ENCODE data around the gene MAP4. TPM values are rescaled to one million over a fixed set of nuclear protein-coding genes. Genes with fewer than 3 reads are reported as not detected.
"Not testable (repeated sequence)": the region's sequence is repeated elsewhere in the genome, so short reads cannot be mapped to it uniquely, and the experiment has no call there.

The MAP4 gene
- total RNA-seq, 1 donor from 2014 or later: 343 TPM

DNA sequence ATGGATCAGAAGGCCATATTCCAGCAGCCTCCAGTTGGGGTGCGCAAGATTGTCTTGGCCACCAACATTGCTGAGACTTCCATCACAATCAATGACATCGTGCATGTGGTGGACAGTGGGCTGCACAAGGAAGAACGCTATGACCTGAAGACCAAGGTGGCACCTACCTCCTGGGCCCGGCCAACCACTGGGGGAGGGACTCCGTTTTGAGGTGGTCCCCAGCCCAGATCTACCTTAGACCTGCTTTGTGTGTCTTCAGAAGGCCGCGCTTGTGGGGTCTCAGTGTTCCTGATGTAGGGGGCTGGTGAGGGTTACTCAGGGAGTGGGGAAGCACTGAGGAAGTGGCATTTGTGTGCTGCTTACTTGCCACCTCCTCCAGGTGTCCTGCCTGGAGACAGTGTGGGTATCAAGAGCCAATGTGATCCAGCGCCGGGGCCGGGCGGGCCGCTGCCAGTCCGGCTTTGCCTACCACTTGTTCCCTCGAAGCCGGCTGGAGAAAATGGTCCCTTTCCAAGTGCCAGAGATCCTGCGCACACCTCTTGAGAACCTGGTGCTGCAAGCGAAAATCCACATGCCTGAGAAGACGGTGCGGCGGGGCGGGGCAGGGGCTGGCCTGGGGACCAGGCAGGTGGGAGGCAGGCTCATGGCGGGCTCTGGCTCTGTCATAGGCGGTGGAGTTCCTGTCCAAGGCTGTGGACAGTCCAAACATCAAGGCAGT, 168.3 kb downstream of the MAP4 start:
- DNase-seq (ENCODE audit: low read depth): no peak

DNA sequence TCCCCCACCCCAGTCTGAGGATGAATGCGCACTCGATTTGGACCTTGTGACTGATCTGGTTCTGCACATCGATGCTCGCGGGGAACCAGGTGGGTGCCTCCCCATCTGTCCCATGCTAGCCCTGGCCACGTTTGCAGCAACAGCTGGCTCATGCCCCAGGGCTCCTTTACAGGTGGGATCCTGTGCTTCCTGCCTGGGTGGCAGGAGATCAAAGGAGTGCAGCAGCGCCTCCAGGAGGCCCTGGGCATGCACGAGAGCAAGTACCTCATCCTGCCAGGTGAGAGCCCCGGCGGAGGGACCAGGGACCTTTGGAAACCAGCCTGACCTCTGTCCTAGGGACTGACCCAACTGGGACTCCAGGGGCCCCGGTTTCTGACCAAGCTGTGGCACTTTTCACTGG, 169.0 kb downstream of the MAP4 start:
- DNase-seq (ENCODE audit: low read depth): no peak

DNA sequence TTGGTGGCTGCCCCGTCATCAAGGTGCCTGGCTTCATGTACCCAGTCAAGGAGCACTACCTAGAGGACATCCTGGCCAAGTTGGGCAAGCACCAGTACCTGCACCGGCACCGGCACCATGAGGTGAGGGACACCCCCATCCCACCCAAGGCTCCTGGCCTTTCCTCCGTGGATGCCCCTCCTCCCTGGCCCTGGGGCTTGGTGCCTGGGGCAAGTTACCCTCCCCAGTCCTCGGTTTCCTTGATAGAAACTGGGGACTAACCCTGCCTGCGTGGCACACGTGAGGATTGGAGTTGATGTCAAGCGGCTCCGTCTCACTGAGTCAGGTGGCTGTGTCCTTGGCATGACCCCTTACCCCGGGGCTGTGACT, 169.4 kb downstream of the MAP4 start:
- no peak for DNase-seq (ENCODE audit: low read depth)

DNA sequence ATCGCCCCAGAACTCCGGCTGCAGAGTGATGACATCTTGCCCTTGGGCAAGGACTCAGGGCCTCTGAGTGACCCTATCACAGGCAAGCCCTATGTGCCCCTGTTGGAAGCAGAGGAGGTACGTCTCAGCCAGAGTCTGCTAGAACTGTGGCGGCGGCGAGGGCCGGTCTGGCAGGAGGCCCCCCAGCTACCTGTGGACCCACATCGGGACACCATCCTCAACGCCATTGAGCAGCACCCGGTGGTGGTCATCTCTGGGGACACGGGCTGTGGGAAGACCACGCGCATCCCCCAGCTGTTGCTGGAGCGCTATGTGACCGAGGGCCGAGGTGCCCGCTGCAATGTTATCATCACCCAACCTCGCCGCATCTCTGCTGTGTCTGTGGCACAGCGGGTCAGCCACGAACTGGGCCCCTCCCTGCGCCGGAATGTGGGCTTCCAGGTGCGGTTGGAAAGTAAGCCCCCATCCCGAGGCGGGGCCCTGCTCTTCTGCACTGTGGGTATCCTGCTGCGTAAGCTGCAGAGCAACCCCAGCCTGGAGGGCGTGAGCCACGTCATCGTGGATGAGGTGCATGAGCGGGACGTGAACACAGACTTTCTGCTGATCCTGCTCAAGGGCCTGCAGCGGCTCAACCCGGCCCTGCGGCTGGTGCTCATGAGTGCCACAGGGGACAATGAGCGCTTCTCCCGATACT, 169.9 kb downstream of the MAP4 start:
- no peak for DNase-seq (ENCODE audit: low read depth)

DNA sequence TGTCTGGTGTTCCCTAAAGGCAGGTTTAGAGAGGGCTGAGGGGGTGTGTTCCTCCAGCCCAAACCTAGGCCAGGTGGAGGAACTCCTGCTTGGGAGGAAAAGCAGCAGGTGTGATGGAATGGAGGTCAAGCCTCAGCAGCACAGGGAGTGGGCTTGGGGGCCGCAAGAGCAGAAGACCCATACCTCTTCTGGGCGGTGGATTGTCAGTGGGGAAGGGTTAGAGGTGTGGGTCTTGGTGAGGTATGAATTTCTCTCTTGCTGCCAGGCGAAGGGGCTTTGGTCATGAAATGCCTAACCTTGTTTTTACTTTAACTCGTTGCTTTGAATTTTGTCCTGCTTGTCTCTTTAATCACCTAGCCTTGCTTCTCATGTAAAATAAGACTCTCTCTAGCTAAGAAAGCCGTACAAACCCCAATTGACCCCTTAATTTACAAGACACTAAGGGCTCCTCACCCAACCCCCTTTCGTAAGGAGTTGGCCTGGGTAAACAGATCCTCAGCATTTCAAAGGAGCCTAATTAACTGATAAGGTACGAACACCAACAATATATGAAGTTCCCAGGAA, 174.3 kb downstream of the MAP4 start:
- DNase-seq (ENCODE audit: low read depth): no peak

DNA sequence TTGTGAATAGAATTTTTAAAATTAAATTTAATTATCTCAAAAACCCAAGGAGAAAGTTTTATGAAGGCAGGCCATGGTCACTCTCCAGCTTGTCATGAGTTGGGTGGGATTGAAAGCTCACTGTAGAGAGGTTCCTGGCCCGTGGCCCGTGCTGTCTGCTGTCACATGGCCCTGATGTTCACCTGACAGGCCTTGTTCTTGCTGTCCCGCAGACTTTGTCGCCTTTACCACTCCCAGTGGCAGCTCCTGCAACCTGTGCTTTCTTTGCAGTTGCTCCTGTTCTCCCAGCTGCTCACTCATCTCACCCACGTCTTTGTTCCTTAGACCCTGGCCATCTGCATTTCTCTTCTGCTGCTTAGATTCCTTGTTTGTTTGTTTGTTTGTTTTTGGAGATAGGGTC, 177.7 kb downstream of the MAP4 start:
- DNase-seq (ENCODE audit: low read depth): no peak

DNA sequence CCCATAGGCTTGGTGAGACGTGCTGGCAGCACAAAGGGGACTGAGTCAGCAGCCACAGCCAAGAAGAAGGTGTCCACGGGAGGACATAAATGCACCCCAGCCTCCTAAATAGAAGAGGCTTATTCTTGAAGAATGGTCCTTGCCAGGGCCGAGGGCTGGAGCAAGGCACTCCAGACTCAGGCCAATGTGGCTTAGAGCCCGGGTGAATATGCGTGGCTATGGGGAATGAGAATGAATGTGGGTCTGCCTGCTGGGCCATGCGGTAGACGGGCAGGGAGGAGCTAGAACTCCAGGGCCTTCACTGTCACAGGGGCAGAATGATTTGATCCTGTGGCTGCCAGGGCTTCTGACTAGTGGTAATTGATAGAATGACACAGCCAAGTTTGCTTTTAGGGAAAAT, 179.2 kb downstream of the MAP4 start:
- DNase-seq (ENCODE audit: low read depth): no peak

DNA sequence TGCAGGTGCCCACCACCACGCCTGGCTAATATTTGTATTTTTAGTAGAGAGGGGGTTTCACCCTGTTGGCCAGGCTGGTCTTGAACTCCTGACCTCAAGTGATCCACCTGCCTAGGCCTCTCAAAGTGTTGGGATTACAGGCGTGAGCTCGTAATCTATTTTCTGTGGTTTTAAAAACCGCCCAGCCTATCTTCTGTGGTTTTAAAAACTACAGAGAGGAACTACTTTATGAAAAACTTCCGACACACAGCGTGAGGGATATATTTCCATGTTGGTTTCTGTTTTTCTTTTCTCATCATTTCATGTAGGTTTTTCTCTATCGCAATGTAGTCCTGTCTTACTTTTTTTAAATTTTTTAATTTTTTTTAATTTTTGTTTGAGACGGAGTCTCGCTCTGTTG, 186.7 kb downstream of the MAP4 start:
- DNase-seq (ENCODE audit: low read depth): not testable (repeated sequence)

DNA sequence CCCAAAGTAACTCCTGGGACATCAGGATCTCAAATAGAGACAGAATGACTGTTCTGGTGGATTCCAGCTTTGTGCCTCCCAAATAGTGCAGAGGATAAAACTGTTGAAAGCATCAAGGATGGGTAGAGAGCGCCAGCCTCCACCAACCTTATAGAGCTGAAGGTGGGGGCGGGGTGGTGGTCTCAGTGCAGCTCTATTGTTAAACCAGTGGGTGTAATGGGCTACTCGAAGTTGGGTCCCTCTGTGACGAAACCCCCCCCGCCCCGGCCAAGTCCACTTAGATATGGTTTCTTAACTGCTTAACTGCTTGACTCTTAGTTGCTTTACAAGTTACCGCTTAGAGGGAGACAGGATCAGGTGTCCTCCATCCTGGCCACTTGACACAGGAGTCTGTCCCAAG, 190.6 kb downstream of the MAP4 start:
- DNase-seq (ENCODE audit: low read depth): no peak

DNA sequence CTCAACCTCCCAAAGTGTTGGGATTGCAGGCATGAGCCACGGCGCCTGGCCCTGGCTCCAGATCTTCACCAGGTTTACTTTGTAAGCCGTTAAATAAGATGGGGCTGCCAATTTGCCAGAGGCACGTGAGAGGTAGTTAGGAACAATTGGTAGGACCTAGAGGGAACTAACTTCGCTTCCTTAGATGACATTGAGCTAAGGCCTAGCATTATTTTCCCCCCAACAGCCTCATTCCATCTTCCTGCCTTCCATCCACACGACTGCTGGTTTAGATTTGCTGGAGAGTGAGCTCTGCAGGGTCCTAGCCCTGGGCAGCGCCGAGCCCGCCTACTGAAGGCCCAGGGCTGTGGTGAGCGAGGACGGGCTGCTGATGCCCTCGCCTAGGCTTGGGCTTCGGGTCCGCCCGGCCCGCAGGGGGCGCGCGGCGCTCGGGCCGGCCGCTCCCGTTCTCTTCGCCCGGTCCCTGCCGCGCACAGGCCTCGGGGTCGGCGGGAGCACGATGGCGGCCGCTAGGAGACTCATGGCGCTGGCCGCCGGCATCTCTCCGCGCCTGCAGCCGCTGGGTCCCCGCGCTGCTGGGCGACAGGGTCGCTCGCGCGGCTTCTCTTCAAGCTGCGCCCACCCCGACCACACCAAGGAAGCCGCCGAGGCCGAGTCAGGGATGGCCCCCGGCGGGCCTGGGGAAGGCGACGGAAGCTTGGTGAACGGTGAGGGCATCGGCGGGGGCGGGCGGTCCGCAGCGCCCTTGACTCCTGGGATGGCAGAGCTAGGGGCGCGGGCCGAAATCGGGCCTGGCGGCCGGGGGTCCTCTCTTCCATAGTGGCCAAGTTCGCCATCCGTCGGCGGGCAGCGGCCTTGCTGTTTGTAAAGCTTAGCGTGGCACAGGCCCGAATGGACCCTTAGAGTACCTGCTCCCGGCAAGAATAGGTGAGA, 191.4 kb downstream of the MAP4 start:
- DNase-seq (ENCODE audit: low read depth): peak; percentile 89

DNA sequence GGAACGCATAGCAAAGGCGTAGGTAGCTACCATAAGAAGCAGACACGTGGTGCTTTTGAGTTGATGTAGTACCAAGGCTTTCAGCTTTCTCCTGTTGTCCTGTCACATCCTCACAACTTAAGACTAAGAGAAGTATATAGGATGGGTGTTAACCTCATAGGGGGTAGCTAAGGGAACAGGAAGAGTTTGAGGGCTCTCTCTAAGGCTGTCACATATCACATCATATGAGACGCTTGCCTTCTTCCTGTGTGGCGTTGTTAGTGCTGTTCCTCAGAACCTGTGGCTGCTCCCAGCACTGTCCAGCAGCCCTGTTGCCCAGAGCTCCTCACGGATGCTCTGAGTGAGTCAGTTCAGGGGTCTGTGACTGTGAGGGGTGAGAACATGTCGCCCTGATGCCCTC, 198.6 kb downstream of the MAP4 start:
- no peak for DNase-seq (ENCODE audit: low read depth)

DNA sequence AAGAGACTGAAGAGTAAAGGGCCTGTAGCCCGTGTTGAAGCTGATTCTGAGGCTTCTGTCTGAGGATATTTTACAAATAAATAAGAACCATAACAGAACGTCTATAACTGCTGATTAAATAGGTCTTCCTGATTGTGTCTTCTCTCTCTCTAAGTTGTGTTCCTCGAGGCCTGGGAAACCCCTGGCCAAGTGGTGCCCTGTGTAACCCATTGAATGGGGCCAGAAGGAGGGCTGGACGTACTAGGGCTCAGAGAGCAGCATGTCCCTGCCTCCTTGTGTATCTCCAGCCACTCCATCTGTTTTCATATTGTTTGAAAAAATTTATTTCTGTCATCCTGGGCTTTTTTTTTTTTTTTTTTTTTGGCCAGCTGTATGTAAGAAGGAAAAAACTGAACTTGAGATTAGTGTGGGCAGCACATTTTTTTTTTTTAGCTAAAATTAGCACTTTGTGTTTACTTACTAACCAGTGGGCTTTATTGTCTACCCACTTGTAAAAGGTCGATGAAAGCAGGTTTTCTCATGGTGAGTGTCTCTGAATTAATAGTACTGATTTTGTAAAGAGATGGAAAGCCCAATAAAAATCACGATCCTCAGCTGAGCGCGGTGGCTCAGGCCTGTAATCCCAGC, 202.6 kb downstream of the MAP4 start:
- no peak for DNase-seq (ENCODE audit: low read depth)

DNA sequence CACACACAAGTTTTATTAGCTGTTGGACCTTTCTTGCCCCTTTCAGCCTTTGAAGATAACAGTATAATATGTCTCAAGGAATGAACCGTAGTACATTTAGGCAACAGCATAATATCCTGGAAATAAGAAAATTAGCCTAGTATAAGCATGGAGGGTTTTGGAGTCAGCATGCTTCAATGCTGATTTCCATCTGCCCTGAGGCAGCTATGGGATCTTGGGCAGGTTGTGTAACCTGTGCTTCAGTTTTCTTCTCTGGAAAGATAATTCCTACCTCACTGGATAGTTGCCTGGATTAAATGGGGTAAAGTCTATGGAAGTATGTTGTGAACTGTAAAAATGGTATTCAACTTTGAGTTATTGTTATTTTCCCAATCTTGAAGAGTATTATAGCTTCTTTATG, 211.6 kb downstream of the MAP4 start:
- DNase-seq (ENCODE audit: low read depth): no peak

DNA sequence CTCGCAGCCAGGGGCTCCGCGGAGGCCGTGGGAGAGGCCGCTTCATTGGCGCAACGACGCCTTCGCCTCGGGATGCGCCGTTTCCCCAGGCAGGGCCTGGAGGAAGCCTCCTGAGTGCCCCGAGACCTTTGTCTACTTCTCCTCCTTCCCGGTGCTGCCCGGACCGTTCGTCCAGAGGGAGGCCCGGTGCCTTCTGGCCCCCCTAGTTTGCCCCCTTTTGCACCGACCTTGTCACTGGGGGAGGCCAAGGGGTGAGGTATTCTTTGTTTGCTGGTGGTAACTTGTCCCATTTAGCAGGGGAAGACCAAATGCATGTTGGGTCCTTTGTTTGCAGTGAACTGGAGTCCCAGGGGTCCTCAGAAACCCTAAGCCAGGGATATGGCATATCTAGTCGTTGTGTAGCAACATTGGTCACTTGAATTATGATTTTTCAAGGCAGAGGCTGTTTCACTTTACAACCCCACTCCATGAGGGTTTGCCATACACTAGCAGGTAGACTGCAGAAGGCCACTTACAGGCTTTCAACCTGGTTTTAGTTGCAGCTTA, 212.7 kb downstream of the MAP4 start:
- no peak for DNase-seq (ENCODE audit: low read depth)

DNA sequence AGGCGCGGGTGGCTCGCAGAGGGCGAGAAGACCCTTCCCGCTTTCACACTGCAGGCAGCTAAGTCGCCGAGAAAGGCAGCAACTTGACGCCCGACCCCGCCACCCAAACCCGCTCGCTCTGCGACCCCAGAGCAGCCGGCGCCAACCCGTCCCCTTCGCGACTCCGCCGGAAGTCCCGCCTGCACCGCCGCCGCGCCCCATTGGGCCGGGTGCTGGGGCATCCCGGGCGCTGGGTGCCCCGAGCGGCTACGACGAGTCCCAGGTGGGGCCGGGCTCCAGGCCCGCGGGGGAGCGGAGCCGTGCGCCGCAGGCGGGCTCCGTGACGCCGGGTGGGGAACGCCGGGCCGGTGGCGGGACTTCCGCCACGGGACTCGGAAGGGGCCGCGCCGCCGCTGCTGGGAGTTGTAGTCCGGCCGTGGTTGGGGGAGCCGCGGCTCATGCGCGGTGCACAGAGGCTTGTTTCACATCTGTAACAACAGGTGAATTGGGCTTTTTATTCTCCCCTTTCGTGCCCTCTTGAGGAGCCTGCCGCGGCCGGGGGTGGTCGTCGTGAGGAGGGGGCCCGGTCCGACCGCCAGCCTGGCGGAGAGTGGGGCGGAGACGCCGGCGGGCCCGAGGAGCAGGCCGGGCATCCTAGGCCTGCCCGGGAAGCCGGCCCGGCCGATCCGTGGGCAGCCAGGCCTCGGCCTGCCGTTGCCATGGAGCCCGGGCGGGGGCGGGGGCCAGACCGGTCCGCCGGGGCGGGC, 213.3 kb downstream of the MAP4 start, which contains the start of gene DHX30:
DHX30 (plus strand) TSS at position 405 of the 746 bp plus-strand sequence. CDS start 7,546 bp downstream, outside the sequence.
- DNase-seq (ENCODE audit: low read depth): peak; percentile 88

MicroRNAs within 50 kb of the gene (microRNA counts, 767-probe panel; counts per million panel counts)
- not detected for microRNA hsa-miR-1226-3p

Small RNAs within 50 kb of the gene (microRNA-seq; reads per million reads assigned to microRNA genes)
- 11.3 reads per million, percentile 33 among the genes with 10 or more reads in this experiment for gene MIR1226

Other genes starting within 250 kb of the MAP4 start
- gene SMARCC1, start 234.5 kb downstream of the MAP4 start, total RNA-seq: 41.5 and 47.6 TPM in 2 replicates
- gene DHX30, start 213.3 kb downstream of the MAP4 start, total RNA-seq: 87.6 and 90.2 TPM in 2 replicates
- gene CDC25A, start 172.0 kb upstream of the MAP4 start, total RNA-seq: 2.2 and 2.5 TPM in 2 replicates
- gene CAMP, start 207.1 kb upstream of the MAP4 start, total RNA-seq: not detected in 2 replicates
- gene ZNF589, start 224.7 kb upstream of the MAP4 start, total RNA-seq: 8.6 and 8.9 TPM in 2 replicates